Fibroblast of mammary gland (primary cell): ENCODE results near the gene DIPK1C.

ENCODE experiments used
- DNase-seq: peaks from one replicate; pipeline ENCODE4 v3.0.0-alpha.2; 2010; ENCODE audit warnings: low read depth
- H3K4me3 ChIP-seq: 2 replicates; pipeline ENCODE4 v1.5.1; 2011; ENCODE audit warnings: low read depth, mild to moderate bottlenecking, low read length, moderate library complexity; ENCODE audit not compliant: control insufficient read depth
- TF ChIP-seq, protein P1 (sequence below): conservative IDR thresholded peaks from 2 replicates; pipeline ENCODE4 v1.5.1; 2011; ENCODE audit warnings: low read depth, low read length, inconsistent platforms; ENCODE audit not compliant: control insufficient read depth, insufficient read depth

DIPK1C gene

DNA sequence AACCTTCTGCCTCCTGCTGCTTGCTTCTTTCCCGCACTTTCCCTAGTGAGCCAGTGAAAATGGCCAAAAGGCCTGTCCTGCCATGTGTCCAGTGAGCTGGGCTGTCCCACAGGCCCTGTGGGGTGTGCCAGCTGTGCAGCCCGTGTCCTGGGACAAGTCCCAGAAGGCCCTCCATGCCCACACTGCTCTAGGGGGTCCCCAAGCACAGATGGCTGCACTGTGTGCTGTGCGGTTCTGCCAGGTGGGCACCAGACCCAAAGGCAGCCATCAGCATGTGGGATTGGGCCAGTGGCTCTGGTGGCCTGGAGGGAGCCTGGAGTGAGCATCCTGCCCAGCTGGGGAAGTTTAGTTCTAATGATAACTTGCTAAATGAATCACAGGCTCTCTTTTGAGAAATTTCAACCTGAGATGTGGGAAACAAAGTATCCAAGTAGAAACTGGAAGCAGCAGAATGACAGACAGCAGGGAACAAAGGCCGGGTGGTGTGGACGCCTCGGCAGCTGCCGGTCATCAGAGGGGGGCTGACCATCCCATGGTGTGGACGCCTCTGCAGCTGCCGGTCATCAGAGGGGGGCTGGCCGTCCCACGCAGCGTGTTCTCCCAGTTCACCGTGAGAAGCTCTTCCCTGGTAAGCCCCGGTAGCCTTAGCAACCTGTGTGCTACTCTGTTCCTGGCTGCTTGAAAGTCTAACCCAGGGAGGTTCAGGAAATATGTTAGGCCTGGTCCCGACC, 29.2 kb upstream of the DIPK1C start:
- TF ChIP-seq, protein P1, sequence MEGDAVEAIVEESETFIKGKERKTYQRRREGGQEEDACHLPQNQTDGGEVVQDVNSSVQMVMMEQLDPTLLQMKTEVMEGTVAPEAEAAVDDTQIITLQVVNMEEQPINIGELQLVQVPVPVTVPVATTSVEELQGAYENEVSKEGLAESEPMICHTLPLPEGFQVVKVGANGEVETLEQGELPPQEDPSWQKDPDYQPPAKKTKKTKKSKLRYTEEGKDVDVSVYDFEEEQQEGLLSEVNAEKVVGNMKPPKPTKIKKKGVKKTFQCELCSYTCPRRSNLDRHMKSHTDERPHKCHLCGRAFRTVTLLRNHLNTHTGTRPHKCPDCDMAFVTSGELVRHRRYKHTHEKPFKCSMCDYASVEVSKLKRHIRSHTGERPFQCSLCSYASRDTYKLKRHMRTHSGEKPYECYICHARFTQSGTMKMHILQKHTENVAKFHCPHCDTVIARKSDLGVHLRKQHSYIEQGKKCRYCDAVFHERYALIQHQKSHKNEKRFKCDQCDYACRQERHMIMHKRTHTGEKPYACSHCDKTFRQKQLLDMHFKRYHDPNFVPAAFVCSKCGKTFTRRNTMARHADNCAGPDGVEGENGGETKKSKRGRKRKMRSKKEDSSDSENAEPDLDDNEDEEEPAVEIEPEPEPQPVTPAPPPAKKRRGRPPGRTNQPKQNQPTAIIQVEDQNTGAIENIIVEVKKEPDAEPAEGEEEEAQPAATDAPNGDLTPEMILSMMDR, result no peak
- no peak overlapping the region for H3K4me3 ChIP-seq
- DNase-seq, result no peak

DNA sequence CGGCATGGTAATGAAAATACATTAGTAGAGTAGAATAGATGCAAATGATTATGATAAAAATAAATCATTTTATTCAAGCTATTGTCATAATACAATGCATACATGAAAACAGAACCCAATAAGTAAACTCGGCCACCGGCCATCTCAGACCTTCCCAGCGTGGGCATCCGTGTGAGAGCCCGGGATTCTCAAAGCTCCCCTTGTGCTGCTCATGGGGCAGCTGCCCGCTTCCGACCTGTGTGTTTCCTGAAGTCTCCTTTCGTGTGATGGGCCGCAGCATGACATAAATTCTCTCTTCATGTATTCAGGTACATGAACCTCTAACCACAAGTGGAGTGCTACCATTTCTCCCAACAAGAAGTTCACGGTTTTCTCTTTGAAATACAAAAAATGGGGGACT, 25.6 kb upstream of the DIPK1C start:
- H3K4me3 ChIP-seq, result no peak overlapping the region
- no peak for DNase-seq
- TF ChIP-seq, protein P1, result no peak

DNA sequence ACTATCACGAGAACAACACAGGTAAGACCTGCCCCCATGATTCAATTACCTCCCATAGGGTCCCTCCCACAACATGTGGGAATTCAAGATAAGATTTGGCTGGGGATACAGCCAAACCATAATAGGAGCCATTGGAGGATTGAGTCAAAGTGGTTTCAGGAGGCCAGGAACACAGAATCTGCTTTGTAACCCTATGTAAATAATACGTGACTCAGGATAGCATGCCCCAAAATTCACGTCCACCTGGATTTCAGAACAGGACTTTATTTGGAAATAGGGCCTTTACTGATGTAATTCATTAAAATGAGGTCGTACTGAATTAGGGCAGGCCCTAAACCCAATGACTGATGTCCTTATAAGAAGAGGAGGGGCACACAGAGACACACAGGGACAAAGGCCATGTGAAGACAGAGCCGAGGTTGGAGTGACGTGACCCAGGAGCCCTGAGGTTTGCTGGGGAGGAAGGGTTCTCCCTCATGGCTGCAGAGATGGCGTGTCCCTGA, 23.1 kb upstream of the DIPK1C start:
- TF ChIP-seq, protein P1, result no peak
- no peak overlapping the region for H3K4me3 ChIP-seq

DNA sequence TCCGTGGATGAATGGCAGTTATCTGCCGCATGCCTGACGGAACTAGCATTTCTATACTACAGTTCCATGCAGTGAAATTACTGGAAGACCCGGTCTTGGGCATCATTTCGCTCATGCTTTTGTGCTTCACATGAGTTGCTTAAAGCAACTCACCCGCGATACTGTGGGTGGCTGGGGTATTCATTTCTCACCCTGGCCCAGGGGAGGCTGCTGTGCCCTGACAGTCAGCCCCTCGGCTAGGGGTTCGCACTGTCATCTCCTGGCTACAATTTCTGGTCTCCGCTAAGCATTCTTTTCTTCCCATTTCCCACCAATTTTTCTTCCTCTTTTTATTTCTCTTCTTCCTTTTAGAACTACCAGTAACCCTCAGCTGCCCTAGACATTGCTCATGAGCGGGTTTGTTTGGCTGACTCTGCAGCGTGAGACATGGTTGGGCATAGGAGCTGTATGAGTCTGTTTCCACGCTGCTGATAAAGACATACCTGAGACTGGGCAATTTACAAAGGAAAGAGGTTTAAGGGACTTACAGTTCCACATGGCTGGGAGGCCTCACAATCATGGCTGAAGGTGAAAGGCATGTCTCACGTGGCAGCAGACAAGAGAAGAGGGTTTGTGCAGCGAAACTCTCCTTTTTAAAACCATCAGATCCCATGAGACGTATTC, 22.5 kb upstream of the DIPK1C start:
- TF ChIP-seq, protein P1, result no peak
- no peak for DNase-seq
- no peak overlapping the region for H3K4me3 ChIP-seq

More for the DNA sequence above, 23.1 kb upstream of the DIPK1C start:
- no peak for DNase-seq

DNA sequence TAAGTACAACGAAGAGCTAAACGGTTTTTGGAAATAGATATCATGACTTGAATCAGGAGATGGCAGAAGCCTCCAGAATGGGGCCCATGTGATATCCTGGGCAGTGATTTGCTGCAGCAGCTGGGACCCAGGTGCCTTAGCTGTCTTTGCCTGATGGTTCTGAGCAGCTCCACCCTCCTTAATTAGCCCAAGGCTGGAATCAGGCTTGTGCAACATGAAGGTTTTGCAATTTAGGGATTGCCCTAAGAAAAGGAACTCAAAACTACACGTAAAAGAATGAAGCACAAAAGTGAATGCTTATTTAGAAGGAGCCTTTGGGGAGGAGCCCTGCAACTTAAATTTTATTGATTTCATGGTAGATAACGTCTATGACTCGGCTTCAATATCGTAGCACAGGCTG, 21.8 kb upstream of the DIPK1C start:
- TF ChIP-seq, protein P1, result no peak
- DNase-seq, result peak; percentile 18
- no peak overlapping the region for H3K4me3 ChIP-seq

DNA sequence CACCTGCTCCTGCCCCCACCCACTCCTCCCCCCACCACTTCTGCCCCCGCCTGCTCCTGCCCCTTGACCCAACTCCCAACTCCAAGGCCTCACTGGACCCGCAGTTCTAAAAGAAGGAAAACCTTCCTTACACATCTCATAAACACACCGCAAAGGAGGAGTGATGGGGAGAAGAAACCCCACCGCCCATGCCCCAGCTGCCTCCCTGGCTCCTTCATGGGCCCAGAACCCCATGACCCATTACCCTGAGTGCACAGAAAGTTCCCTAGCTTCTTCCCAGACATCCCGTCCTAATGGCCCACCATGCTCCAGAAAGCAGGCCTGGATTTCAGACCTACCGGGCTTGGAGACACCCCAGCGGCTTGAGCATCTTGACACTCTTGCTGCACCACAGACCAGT, 21.2 kb upstream of the DIPK1C start:
- DNase-seq, result no peak
- TF ChIP-seq, protein P1, result no peak
- no peak overlapping the region for H3K4me3 ChIP-seq
